RWPE2 (cell line): ENCODE measurements around the gene LAMA3.
"Not testable (repeated sequence)": the region's sequence is repeated elsewhere in the genome, so short reads cannot be mapped to it uniquely, and the experiment has no call there.

Experiments used
- ATAC-seq: fragments of 200-7000 bp; cut with Tn5 transposase; 3 replicates; pipeline ENCODE4 v1.9.1; 2021; ENCODE audit warnings: low read depth
- DNase-seq: peaks from one replicate; pipeline ENCODE4 v3.0.0-alpha.2; 2020; ENCODE audit warnings: low spot score
- H3K27ac ChIP-seq: fragments of 450-650 bp; 2 replicates; pipeline ENCODE4 v1.5.1; 2017; ENCODE audit warnings: mild to moderate bottlenecking; ENCODE audit not compliant: poor library complexity, severe bottlenecking
- H3K27me3 ChIP-seq: fragments of 250-450 bp; sonication (Bioruptor Pico); 2 replicates; pipeline ENCODE4 v1.5.1; 2021; ENCODE audit warnings: mild to moderate bottlenecking, moderate library complexity; ENCODE audit not compliant: insufficient read depth, poor library complexity, severe bottlenecking
- H3K36me3 ChIP-seq: fragments of 250-450 bp; sonication (Bioruptor Pico); 2 replicates; pipeline ENCODE4 v1.5.1; 2020; ENCODE audit warnings: low read depth, mild to moderate bottlenecking, moderate library complexity
- H3K4me1 ChIP-seq: fragments of 250-450 bp; sonication (Bioruptor Pico); 2 replicates; pipeline ENCODE4 v1.5.1; 2021; ENCODE audit warnings: mild to moderate bottlenecking, moderate library complexity; ENCODE audit not compliant: insufficient read depth, poor library complexity, severe bottlenecking
- H3K4me3 ChIP-seq: fragments of 250-450 bp; sonication (Bioruptor Pico); 2 replicates; pipeline ENCODE4 v1.5.1; 2021; ENCODE audit warnings: mild to moderate bottlenecking, moderate library complexity; ENCODE audit not compliant: severe bottlenecking
- H3K9me3 ChIP-seq: fragments of 250-450 bp; sonication (Bioruptor Pico); 2 replicates; pipeline ENCODE4 v1.5.1; 2021; ENCODE audit warnings: mild to moderate bottlenecking, moderate library complexity; ENCODE audit not compliant: severe bottlenecking
- CTCF ChIP-seq: fragments of 450-650 bp; IDR thresholded peaks from one replicate; pipeline ENCODE4 v1.5.1; 2017; ENCODE audit warnings: mild to moderate bottlenecking, moderate library complexity; ENCODE audit not compliant: poor library complexity, severe bottlenecking

LAMA3 gene

GRCh38 chr18:23732439-23732838 is 43.2 kb downstream of the LAMA3 start:
- ATAC-seq, result no peak
- H3K4me3 ChIP-seq, result no peak overlapping the region
- no peak for TF ChIP-seq CTCF
- H3K36me3 ChIP-seq, result no peaks in the 10 kb centered on the region
- H3K4me1 ChIP-seq, result no peaks in the 10 kb centered on the region
- DNase-seq, result no peak
- H3K9me3 ChIP-seq, result no peaks in the 10 kb centered on the region
- no peaks in the 10 kb centered on the region for H3K27me3 ChIP-seq
- no peak overlapping the region for H3K27ac ChIP-seq

- not testable (repeated sequence) for H3K9me3 ChIP-seq
Measured at GRCh38 chr18:23733265-23733664, 44.0 kb downstream of the LAMA3 start.

GRCh38 chr18:23733895-23734294 is 44.6 kb downstream of the LAMA3 start:
- no peak for ATAC-seq
- H3K27ac ChIP-seq, result no peak overlapping the region

More at GRCh38 chr18:23733265-23733664, 44.0 kb downstream of the LAMA3 start:
- H3K4me1 ChIP-seq, H3K4me3 ChIP-seq, DNase-seq, H3K27ac ChIP-seq, H3K36me3 ChIP-seq, ATAC-seq, H3K27me3 ChIP-seq: not testable (repeated sequence)

GRCh38 chr18:23735021-23735464 is 45.8 kb downstream of the LAMA3 start:
- Histone ChIP-seq H3K9me3 (no peaks in the 10 kb centered on the region), H3K27me3 (no peaks in the 10 kb centered on the region), H3K27ac (no peak overlapping the region), H3K36me3 (no peaks in the 10 kb centered on the region), H3K4me3 (no peak overlapping the region), H3K4me1 (no peaks in the 10 kb centered on the region)
- no peak for DNase-seq
- no peak for TF ChIP-seq CTCF
- peak; percentile 33; the same call in 1 of the 3 replicates for ATAC-seq

More at GRCh38 chr18:23733895-23734294, 44.6 kb downstream of the LAMA3 start:
- H3K4me1 ChIP-seq, result no peaks in the 10 kb centered on the region
- H3K27me3 ChIP-seq, result no peaks in the 10 kb centered on the region
- TF ChIP-seq CTCF, result no peak
- no peak for DNase-seq
- no peaks in the 10 kb centered on the region for H3K36me3 ChIP-seq
- no peaks in the 10 kb centered on the region for H3K9me3 ChIP-seq
- H3K4me3 ChIP-seq, result no peak overlapping the region

- no peak for ATAC-seq
Measured at GRCh38 chr18:23737578-23737977, 48.3 kb downstream of the LAMA3 start.

More at GRCh38 chr18:23737578-23737977, 48.3 kb downstream of the LAMA3 start:
- no peak overlapping the region for H3K27ac ChIP-seq
- H3K4me1 ChIP-seq, result no peaks in the 10 kb centered on the region
- no peaks in the 10 kb centered on the region for H3K9me3 ChIP-seq
- no peaks in the 10 kb centered on the region for H3K27me3 ChIP-seq
- TF ChIP-seq CTCF, result no peak
- H3K36me3 ChIP-seq, result no peaks in the 10 kb centered on the region
- no peak overlapping the region for H3K4me3 ChIP-seq
- no peak for DNase-seq
